NCI-H1930 (cell line): ENCODE results near the gene ZNF883.
"Not testable (repeated sequence)": the region's sequence is repeated elsewhere in the genome, so short reads cannot be mapped to it uniquely, and the experiment has no call there.

Source experiments
- DNase-seq, 2 experiments: peaks; one replicate each; lab custom pipeline; 2025; lab: John Stamatoyannopoulos, UW

ZNF883 gene

DNA sequence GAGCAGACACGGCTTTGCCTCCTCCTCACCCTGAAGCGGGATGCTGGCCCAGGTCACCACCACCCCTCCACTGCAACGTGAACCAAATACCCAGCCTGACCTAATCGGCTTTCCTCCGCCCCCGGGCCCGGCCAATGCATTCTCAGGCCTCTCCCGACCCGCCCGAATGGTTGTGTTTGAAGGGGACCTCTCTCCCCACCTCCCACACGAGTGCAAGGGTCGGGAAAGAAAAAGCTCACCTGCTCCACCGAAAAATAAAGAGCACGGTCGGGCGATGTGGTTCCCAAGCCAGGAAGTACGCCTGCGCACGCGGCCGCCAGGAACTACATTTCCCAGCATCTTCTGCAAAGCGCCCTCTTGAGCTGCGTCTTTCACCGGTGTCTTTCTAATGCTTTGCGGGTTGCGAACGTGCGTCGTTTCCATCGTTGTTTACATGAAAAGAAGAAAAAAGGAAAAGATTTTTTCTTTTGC lies at the start of gene ZNF883:
ZNF883 (minus strand) TSS at position 282 of the 471 bp plus-strand sequence.
- DNase-seq, result peak; percentile 72 to 74

DNA sequence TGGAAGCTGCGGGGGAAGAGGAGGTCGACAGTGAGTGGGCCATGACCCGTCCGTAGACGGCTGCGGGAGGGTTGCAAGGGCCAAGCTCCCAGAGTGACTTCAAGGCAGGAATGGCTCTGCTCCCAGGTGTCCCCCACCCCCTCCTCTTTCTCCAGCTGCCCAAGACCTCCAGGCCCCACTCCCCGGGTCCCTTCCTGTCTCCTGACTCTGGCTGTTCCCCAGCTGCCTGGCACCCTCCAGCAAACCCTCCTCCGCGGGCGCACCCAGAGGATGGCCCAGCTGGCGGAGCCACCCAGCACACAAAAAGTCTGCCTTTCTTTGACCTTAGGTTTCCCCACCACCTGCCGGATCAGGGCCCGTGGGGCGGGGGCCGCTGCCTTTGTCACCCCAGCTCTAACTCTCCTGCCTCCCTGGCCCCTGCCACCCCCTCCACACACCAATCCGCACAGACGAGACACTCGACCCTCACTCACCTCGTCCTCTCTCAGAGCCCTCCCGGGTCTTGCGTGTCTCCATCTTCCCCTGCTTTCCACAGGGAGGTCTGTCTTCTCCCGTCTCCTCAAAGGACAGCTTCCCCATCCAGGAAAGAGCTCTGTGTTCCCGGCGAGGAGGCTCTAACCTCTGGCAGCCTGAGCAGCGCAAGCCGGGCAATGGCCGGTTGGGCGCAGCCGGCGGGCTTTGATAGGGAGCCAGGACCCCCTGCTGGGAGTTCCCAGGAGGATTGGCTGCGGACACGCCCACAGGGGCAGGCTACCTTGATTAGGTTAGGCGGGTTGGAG lies 49.3 kb upstream of the ZNF883 start:
- DNase-seq, result not testable (repeated sequence)

DNA sequence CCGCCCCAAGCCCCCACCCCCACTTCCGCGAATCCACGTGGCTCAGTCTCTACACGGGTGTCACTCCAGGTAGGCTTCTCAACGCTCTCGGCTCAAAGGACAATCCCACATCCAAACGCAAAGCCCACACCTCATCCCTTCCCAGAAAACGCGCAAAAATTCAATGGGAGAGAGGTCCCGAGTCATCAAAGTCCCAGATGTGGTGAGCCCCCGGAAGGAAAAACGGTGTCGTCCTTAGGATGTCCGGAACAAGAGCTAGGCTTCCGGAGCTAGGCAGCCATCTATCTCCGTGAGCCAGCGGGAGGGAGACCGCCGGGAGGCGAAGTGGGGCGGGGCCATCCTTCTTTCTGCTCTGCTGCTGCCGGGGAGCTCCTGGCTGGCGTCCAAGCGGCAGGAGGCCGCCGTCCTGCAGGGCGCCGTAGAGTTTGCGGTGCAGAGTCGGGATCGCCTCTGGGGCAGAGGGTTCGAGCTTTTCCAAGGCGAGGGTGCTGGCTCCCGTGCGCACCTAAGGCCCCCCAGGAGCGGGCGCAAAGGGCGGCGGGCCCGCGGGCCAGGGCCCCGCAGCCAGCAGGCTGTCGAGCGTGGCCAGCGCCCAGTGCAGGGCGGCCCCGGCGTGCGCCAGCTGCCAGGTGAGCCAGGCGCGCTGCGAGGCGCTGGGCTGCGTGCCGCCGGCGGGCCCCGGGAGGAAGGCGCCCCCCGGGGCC lies 47.7 kb upstream of the ZNF883 start:
- DNase-seq, result peak in 1 of 2 experiments; percentile 32

DNA sequence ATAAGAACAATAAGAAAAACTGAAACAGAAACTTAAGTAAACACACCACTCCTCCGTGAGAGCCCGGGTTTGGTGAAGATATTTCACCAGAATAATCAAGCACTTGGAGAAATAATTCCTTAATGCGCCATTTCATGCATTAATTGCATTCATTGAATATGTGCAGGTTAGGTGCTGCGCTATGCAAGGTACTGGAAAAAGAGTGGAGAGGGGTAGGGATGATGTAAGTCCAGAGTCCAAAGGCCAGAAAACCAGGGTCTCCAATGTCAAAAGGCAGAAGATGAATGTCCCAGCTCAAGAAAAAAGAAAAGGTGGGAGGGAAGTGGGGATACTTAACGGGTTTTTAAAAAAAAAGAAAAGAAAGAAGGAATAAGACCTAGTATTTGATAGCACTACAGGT lies 45.2 kb upstream of the ZNF883 start:
- no peak for DNase-seq

DNA sequence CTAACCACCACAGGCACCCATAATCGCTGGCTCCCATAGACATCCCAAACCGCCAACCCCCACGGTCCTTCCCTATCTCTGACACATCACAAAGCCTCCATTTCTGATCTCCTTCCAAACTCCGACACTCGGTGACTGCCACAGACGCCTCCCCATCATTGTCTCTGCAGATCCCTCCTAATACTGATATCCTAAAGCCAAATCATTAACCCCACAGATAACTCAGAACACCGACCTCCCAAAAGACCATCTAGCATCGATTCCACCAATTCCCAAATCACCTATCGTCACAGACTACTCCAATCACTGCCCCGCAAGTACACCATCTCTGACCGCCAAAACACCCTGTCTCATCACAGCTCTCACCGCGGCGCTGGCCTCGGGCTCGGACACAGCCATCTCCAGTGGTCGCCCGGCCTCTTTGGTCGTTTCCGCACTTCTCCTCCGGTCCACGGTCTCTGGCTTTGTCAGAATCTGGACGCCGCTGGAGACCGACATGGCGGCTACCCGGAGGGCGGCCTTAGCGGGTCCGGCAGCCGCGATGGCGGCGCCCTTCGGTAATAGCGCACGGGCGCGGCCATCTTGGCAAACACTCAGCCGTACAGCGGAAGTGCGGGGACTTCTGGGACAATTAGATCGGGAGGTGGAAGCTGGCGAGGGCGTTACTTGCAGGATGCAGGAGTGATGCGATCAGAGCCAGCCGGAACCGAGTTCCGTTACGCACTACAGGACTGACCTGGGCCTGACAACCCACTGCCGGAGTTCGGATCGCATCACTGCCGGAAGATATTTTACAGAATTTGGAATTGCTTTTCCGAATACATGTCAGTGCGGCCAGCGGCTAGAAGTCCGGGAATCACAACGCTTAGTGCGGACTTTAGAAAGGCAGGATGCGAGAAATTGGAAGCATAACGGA lies 44.5 kb upstream of the ZNF883 start, which contains the start of gene ZFP37:
ZFP37 (minus strand) TSS at position 534 of the 916 bp plus-strand sequence; CDS start at position 498, 36 bp downstream.
- DNase-seq, result peak; percentile 86 to 94

DNA sequence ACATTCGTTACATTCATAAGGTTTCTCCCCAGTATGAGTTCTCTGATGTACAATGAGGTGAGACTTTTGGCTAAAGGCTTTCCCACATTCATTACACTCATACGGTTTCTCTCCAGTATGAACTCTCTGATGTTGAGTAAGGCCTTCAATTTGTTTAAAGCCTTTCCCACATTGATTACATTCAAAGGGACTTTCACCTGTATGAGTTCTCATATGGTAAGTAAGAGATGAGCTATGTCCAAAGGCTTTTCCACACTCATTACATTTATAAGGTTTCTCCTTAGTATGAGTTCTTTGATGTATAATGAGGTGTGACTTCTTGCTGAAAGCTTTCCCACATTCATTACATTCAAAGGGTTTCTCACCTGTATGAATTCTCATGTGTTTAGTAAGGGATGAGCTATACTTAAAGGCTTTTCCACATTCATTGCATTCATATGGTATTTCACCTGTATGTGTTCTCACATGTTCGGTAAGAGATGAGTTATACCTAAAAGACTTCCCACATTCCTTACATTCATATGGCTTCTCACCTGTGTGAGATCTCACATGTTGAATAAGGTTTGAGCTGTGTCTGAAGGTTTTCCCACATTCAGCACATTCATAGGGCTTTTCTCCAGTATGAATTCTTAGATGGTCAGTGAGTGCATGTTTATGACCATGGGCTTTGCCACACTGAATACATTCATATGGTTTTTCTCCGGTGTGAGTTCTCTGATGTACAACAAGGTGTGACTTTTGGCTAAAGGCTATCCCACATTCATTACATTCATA lies 31.1 kb upstream of the ZNF883 start:
- no peak for DNase-seq

DNA sequence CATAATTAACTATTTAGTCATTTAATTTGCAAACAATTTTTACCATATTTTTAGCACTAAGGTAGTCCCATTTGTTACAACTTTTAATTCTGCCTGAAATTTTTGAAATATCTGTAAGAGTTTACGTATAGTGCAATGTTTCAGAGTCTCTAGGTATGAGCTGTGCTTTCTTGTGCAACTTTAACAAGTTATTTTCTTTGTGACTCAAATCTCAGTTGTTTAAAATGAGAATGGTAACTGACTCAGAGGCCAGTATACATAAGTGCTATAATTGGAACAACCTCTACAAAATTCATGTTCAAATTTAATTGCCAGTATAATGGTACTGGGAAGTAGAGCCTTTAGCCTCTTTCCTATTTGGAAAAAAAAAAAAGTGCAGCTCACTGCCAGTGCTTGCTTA lies 14.2 kb upstream of the ZNF883 start:
- no peak for DNase-seq

DNA sequence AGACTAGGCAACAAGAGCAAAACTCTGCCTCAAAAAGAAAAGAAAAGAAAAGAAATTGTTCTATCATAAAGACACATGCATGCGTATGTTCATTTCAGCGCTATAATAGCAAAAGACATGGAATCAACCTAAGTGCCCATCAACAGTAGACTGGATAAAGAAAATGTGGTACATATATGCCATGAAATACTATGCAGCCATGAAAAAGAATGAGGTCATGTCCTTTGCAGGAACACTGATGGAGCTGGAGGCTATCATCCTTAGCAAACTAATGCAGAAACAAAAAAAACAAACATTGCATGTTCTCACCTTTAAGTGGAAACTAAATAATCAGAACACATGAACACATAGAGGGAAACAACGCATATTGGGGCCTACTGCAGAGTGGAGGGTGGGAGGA lies 6.3 kb upstream of the ZNF883 start:
- no peak for DNase-seq

DNA sequence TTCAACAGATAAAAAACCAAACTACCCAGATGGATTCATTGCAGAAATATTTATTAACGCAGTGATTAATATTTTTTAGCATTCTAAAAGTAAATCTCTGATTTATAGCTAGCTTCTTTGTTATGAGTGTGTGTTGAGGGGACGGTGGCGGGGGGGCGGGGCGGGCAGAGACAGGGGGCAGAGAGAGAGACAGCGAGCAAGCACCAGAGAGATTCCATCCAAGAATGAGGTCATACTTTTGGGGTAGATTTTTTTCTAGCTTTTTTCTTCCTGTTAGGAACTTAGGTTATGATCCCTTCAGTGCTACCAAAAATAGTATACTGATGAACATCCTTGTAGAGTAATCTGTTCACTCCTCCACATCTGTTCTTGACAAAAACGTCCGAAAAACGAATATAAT lies 500 bp upstream of the ZNF883 start:
- DNase-seq, result no peak

DNA sequence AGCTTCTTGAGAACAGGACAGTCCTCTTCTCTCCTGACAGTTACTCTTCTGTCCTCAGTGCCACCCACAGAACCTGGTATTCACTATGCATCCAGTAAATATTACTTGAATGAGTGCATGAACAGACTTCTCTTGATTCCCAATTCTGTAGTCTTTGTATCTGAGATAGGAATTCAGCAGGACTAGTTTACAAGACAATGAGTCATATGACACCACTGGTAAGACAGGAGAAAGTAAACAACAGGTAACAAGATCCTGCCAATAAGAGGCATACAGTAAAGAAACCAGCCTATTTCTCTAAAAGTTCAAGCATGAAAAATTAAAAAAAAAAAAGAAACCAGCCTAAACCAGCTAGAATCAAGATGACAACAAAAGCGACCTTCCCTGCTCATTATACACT lies 6.2 kb downstream of the ZNF883 start:
- DNase-seq, result no peak

DNA sequence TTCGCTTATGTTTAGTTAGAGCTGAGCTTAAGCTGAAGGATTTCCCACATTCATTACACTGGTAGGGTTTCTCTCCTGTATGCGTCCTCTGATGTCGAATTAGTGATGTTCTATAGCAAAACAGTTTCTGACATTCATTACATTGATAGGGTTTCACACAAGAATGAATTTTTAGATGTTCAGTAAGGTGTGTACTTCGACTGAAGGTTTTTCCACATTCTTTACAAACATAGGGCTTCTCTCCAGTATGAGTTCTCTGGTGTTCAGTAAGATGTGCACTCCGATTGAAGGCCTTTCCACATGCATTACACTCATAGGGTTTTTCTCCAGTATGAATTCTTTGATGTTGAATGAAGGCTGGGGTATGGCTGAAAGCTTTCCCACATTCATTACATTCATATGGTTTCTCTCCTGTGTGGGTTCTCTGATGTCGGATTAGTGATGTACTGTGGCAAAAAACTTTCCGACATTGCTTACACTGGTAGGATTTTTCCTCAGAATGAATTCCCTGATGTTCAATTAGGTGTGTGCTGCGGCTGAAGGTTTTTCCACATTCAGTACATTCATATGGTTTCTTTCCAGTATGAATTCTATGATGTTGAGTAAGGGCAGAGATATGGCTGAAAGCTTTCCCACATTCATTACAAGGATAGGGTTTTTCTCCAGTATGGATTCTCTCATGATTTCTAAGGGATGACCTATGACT lies 14.6 kb downstream of the ZNF883 start:
- no peak for DNase-seq

DNA sequence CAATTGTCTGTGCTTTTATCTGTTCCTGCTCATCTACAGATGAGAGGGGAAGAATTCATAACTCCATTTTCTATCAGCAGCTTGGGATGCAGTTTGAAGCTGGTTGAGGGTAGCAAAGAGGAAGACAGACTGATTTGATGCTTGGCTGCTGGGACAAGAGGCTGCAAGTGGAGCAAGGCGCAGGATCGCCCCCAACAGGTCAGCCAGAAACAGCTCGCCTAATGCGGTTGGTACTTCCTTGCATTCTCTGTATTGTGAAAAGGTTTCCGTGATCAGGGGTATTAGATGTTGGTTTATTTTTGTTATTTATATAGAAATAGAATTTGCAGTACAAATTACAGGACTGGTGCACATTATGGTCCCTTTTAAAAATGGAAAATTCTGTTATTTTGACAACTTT lies 40.6 kb downstream of the ZNF883 start:
- peak in 1 of 2 experiments; percentile 21 for DNase-seq

DNA sequence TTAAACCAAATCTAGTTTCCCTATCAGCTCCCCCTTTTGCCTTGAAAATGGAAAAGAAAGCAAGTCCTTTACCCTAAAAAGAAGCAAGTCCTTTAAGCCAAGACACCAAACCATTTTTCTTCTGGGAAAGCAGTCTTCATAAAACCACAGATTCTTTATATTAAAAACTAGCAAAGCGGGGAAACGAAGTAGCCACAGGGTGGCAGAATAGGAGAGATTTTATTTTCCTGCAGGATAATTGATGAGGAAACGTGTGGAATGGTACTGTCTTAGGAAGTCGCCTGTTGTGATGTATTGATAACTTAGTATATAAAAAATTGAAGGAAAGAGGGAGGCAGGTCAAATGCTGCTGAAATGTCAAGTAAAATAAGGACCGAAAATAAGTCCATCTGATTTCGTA lies 41.1 kb downstream of the ZNF883 start:
- DNase-seq, result peak in 1 of 2 experiments; percentile 6

DNA sequence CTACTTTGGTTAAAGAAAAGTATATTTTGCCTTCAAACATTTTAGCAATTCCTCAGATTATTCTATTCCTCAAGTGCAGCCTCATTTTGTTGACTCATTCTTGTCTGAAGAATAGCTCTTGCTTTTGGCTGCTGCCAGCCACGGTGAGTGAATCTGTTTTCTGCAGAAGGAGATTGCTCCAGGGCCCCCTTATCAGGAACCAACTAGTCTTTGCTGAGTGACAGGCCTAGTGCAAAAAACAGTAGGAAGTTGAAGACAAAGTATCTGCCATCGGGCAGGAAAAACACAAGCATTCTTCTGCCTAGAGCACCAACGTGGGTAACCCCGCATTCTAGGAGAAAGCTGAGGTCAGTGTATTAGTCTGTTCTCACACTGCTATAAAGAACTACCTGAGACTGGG lies 42.3 kb downstream of the ZNF883 start:
- DNase-seq, result no peak

DNA sequence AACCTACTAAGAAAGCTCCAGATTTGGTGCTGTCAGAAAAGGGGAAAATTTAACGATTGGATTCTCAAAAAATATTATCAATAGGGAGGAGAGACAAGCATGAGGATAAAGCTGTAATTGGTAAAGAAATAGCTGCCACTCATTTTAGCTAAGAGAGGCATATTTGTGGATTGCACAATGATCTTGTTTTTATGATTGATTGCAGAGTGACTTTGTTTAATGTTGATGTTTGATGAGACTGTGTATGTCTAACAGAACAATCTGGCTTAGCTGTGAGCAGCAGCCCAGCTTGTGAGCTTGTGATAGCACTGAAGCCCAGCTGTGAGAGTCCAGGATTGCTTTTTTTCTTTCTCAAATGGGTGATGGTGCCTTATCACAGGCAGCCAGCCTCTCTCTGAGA lies 56.4 kb downstream of the ZNF883 start:
- DNase-seq, result no peak

DNA sequence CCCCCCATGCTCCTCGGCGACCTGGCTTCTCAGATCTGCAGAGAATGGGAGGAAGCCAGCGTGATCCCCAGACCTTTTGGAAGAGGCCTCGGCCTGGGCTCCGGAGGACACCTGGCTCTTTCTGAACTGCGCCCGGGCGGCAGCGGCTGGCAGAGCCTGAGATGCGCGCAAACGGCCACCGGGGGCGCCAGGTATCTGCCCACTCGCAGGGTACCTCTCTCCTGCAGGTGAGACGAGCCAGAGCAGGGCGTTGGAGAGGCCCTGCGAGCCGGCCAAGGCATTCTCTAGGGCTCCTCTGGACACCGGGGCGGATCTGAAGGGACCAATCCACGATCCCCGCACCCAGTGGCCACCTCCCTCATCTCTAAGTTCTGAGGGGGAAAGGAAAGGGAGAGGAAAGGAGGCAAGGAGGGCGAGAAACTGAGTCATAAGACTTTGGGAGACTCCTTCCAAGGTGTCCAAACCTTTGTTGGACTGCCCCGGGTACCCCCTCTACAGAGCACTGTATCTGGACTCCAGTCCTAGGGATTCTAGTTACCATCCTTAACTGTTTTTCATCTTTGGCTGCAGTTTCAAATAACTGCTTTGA lies 66.3 kb downstream of the ZNF883 start:
- DNase-seq, result no peak

DNA sequence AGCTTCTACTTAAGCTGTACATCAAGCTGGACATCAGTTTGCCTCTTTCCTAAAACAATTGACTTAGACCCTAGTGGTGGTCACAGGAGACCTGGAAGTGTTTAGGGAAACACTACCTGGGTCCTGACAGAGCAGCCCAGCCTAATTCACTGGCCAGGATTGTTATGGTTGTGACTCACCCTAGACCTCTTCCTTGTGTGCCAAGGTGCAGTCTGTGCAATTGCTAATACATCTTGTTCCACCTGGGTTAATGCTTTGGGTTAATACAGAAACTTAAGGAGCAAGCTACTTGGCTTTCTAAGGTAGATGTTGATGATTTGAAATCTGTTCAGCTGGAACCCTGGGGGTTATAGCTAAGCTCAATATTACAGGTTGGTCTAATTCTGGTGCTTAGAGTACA lies 72.6 kb downstream of the ZNF883 start:
- DNase-seq, result no peak

DNA sequence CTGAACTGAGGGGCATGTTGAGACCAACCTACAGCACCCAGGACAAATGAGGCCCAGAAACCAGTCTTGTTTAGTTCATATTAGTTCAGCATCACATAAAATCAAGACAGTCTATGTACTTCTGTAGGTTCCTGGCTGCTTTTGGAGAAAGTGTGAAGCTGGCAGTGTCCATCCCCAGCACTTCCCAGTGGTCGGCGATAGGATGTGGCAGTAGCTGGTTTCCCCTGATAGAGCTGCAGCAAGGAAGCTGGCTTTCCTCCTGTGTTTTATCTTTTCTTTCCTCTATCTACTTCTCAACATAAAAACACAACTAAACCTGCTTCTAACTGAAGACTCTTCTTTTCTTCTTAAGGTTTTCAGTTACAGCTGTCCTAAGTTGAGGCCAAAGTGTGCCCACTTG lies 78.3 kb downstream of the ZNF883 start:
- no peak for DNase-seq

DNA sequence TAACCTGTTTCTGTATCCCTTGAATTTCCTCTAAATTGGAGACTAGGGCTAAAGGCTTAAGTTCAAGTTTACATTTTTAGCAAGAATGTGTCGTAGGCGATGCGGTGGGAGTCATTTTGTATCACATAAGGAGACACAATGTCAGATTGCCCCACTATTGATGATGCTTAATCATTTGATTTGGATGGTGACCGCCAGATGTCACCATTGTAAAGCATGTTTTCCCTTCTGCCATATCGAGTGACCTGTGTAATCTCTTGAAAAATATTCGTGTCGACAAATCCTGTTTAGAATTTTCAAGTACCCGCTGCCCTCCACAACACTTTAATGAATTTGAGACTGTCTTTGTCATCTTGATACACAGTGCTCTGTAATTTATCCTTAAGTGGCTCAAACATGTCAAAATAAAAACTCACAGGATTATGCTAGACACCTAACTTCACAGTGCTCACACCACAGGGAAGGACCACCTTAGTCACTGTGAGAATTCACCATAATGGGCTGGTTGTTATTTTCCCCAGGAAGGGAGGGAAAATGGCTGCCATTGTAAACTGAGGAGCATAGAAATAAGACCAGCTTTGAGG lies 86.8 kb downstream of the ZNF883 start:
- DNase-seq, result peak in 1 of 2 experiments; percentile 56

DNA sequence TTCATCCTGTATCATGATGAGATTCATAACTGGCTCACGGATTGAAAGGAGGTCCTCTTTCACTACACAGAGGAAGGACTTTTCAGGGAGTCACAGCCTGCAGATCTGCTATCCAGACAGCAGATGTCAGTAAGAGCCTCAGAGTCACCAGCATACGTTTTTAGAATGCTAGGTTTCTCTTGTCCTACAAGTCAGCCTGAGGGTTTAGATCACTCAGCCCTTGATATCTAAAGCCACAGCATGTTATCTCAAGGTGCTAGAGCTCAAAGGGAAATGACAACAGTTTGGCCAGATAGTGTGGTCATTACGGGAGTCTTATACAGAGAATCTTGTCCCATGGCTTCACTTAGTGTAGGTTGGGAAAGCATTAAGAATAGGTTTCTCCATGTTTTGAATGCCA lies 90.4 kb downstream of the ZNF883 start:
- peak in 1 of 2 experiments; percentile 23 for DNase-seq
